H9 (cell line): ENCODE data around the gene NYAP2. TPM values are rescaled to one million over a fixed set of nuclear protein-coding genes. Genes with fewer than 3 reads are reported as not detected.

ENCODE experiments used
- DNase-seq: peaks from one replicate; pipeline ENCODE4 v3.0.0-alpha.2; 2017
- H2AFZ ChIP-seq: one replicate; pipeline ENCODE4 v1.6.1; 2013; ENCODE audit warnings: mild to moderate bottlenecking, low read length, control low read depth, moderate library complexity
- H2AK5ac ChIP-seq: 2 replicates; pipeline ENCODE4 v1.6.1; 2013; ENCODE audit warnings: low read length, control low read depth, mixed read lengths; ENCODE audit not compliant: insufficient read length
- H2BK120ac ChIP-seq: one replicate; pipeline ENCODE4 v1.6.1; 2013; ENCODE audit warnings: low read depth, mild to moderate bottlenecking, low read length, control low read depth, inconsistent platforms; ENCODE audit not compliant: poor library complexity, severe bottlenecking
- H2BK12ac ChIP-seq: 2 replicates; pipeline ENCODE4 v1.6.1; 2013; ENCODE audit warnings: low read length, control low read depth, mixed read lengths, low read depth; ENCODE audit not compliant: insufficient read length
- H2BK15ac ChIP-seq: 2 replicates; pipeline ENCODE4 v1.6.1; 2013; ENCODE audit warnings: low read depth, low read length, control low read depth
- H2BK20ac ChIP-seq: one replicate; pipeline ENCODE4 v1.6.1; 2013; ENCODE audit warnings: low read depth, mild to moderate bottlenecking, low read length, control low read depth, inconsistent platforms; ENCODE audit not compliant: poor library complexity, severe bottlenecking
- H2BK5ac ChIP-seq: 2 replicates; pipeline ENCODE4 v1.6.1; 2013; ENCODE audit warnings: low read length, control low read depth, mixed read lengths; ENCODE audit not compliant: insufficient read length
- H3K14ac ChIP-seq: 2 replicates; pipeline ENCODE4 v1.6.1; 2013; ENCODE audit warnings: low read length, control low read depth; ENCODE audit not compliant: insufficient read depth
- H3K18ac ChIP-seq: 2 replicates; pipeline ENCODE4 v1.6.1; 2013; ENCODE audit warnings: low read depth, mild to moderate bottlenecking, mixed read lengths, low read length, control low read depth; ENCODE audit not compliant: insufficient read length
- H3K23ac ChIP-seq: 2 replicates; pipeline ENCODE4 v1.6.1; 2013; ENCODE audit warnings: low read length, control low read depth, mixed read lengths, low read depth; ENCODE audit not compliant: insufficient read length
- H3K23me2 ChIP-seq: 2 replicates; pipeline ENCODE4 v1.6.1; 2013; ENCODE audit warnings: low read depth, mild to moderate bottlenecking, mixed read lengths, low read length, control low read depth; ENCODE audit not compliant: insufficient read length, poor library complexity, severe bottlenecking
- H3K27ac ChIP-seq: 2 replicates; pipeline ENCODE4 v1.5.1; 2013; ENCODE audit warnings: low read length, control low read depth, mixed read lengths, low read depth; ENCODE audit not compliant: insufficient read length
- H3K27me3 ChIP-seq: 2 replicates; pipeline ENCODE4 v1.6.1; 2013; ENCODE audit warnings: low read length, control low read depth, inconsistent platforms; ENCODE audit not compliant: insufficient read depth
- H3K4ac ChIP-seq: 2 replicates; pipeline ENCODE4 v1.6.1; 2013; ENCODE audit warnings: low read depth, mild to moderate bottlenecking, control low read depth, inconsistent platforms, low read length, moderate library complexity
- H3K4me1 ChIP-seq: 2 replicates; pipeline ENCODE4 v1.6.1; 2013; ENCODE audit warnings: low read length, control low read depth, inconsistent platforms; ENCODE audit not compliant: insufficient read depth
- H3K4me2 ChIP-seq: 2 replicates; pipeline ENCODE4 v1.6.1; 2013; ENCODE audit warnings: low read length, control low read depth, mixed read lengths; ENCODE audit not compliant: insufficient read length, insufficient read depth
- H3K56ac ChIP-seq: 2 replicates; pipeline ENCODE4 v1.6.1; 2013; ENCODE audit warnings: low read depth, mild to moderate bottlenecking, mixed read lengths, low read length, control low read depth; ENCODE audit not compliant: insufficient read length
- H3K79me1 ChIP-seq: 2 replicates; pipeline ENCODE4 v1.6.1; 2013; ENCODE audit warnings: low read depth, mild to moderate bottlenecking, moderate library complexity, low read length, control low read depth, inconsistent platforms; ENCODE audit not compliant: insufficient read depth, poor library complexity, severe bottlenecking
- H3K79me2 ChIP-seq: 2 replicates; pipeline ENCODE4 v1.6.1; 2013; ENCODE audit warnings: low read length, control low read depth, inconsistent platforms; ENCODE audit not compliant: insufficient read depth
- H3K9ac ChIP-seq: 2 replicates; pipeline ENCODE4 v1.6.1; 2013; ENCODE audit warnings: low read length, control low read depth, mixed read lengths; ENCODE audit not compliant: insufficient read length; ENCODE audit errors: extremely low read depth
- H3K9me3 ChIP-seq: one replicate; pipeline ENCODE4 v1.6.1; 2013; ENCODE audit warnings: low read depth, low read length, inconsistent platforms; ENCODE audit not compliant: control insufficient read depth
- H3T11ph ChIP-seq: one replicate; pipeline ENCODE4 v1.6.1; 2013; ENCODE audit warnings: mild to moderate bottlenecking, low read length, control low read depth, inconsistent platforms
- H4K20me1 ChIP-seq: one replicate; pipeline ENCODE4 v1.6.1; 2013; ENCODE audit not compliant: control insufficient read depth, insufficient read length, insufficient read depth
- H4K5ac ChIP-seq: 2 replicates; pipeline ENCODE4 v1.6.1; 2013; ENCODE audit warnings: low read depth, mild to moderate bottlenecking, mixed read lengths, low read length, control low read depth; ENCODE audit not compliant: insufficient read length
- H4K8ac ChIP-seq: replicated peaks from 2 replicates; pipeline ENCODE4 v1.6.1; 2013; ENCODE audit warnings: low read length, control low read depth, mixed read lengths, low read depth; ENCODE audit not compliant: insufficient read length
- H4K91ac ChIP-seq: 2 replicates; pipeline ENCODE4 v1.6.1; 2013; ENCODE audit warnings: low read depth, mild to moderate bottlenecking, moderate library complexity, mixed read lengths, low read length, control low read depth; ENCODE audit not compliant: insufficient read length
- H3K27ac Mint-ChIP-seq, 3 experiments: 2 replicates in 2 of 3; 3 replicates in 1 of 3; pipeline ENCODE4 v1.8.0; 2020 to 2021; ENCODE audit warnings: mixed read lengths in 3 of 3, mild to moderate bottlenecking in 1 of 3, moderate library complexity in 1 of 3
- H3K27me3 Mint-ChIP-seq: 2 replicates; pipeline ENCODE4 v1.8.0; 2021; ENCODE audit warnings: low read depth, mild to moderate bottlenecking, moderate library complexity, mixed read lengths
- H3K36me3 Mint-ChIP-seq, 3 experiments: 2 replicates in 2 of 3; 3 replicates in 1 of 3; pipeline ENCODE4 v1.8.0; 2020 to 2021; ENCODE audit warnings: low read depth in 3 of 3, mixed read lengths in 3 of 3; ENCODE audit not compliant: insufficient read depth in 1 of 3
- H3K4me1 Mint-ChIP-seq, 2 experiments: 2 replicates each; pipeline ENCODE4 v1.8.0; 2020; ENCODE audit warnings: mixed read lengths in 2 of 2
- H3K4me3 Mint-ChIP-seq, 2 experiments: 2 replicates in 1 of 2; 3 replicates in 1 of 2; pipeline ENCODE4 v1.8.0; 2020 to 2021; ENCODE audit warnings: mild to moderate bottlenecking in 2 of 2, mixed read lengths in 2 of 2, moderate library complexity in 1 of 2
- H3K9me3 Mint-ChIP-seq, 2 experiments: 2 replicates in 1 of 2; 3 replicates in 1 of 2; pipeline ENCODE4 v1.8.0; 2020; ENCODE audit warnings: mild to moderate bottlenecking in 2 of 2, mixed read lengths in 2 of 2, moderate library complexity in 1 of 2
- CTCF ChIP-seq: fragments of 200-600 bp; sonication (generic); conservative IDR thresholded peaks from 3 replicates; pipeline ENCODE4 v1.8.0; 2021; ENCODE audit warnings: antibody characterized with exemption, mild to moderate bottlenecking
- WGBS: extraction: QIAGEN DNeasy Blood & Tissue Kit; methylation state at CpG from one replicate; pipeline ENCODE4 v1.1.7; 2013; ENCODE audit warnings: missing lambda C conversion rate, low lambda C conversion rate, mixed read lengths; ENCODE audit not compliant: insufficient read length; ENCODE audit errors: extremely low coverage; 5-methylcytosine and 5-hydroxymethylcytosine counted together
- total RNA-seq: library from RNA; stranded (reverse); gene quantifications from 2 replicates; pipeline ENCODE4 v1.2.1, GENCODE V29; 2021

Gene NYAP2
- total RNA-seq, 1 experiment from 2014 or later: not detected

GRCh38 chr2:225458431-225459117, 59.1 kb downstream of the NYAP2 start:
- Histone ChIP-seq H3K23ac (no peak overlapping the region), H3K23me2 (no peaks in the 10 kb centered on the region), H2BK120ac (no peak overlapping the region), H3K18ac (no peak overlapping the region), H3K9ac (no peak overlapping the region), H3K27me3 (no peaks in the 10 kb centered on the region), H2BK15ac (no peak overlapping the region), H3K4me2 (no peak overlapping the region), H2BK12ac (no peak overlapping the region), H4K5ac (no peak overlapping the region), H3K9me3 (no peaks in the 10 kb centered on the region), H2BK5ac (no peak overlapping the region), H3K27ac (no peak overlapping the region), H3K79me2 (no peaks in the 10 kb centered on the region), H2BK20ac (no peak overlapping the region), H4K8ac (no peak overlapping the region), H4K91ac (no peak overlapping the region), H2AK5ac (no peak overlapping the region), H3T11ph (no peak overlapping the region), H3K56ac (no peak overlapping the region), H3K79me1 (no peaks in the 10 kb centered on the region), H4K20me1 (no peaks in the 10 kb centered on the region), H3K4me1 (0 out of 2 replicates have a peak, but pooled peaks cover 4% of the 10 kb centered on the region), H3K4ac (no peak overlapping the region), H3K14ac (no peak overlapping the region), H2AFZ (no peak overlapping the region)
- Mint-ChIP-seq H3K4me1 (peaks cover 17 to 20% of the 10 kb centered on the region in 2 experiments), H3K9me3 (0 out of 5 replicates have a peak, but pooled peaks cover 0 to 4% of the 10 kb centered on the region in 2 experiments), H3K27ac (no peak overlapping the region; a peak in 1 of 7 replicates), H3K36me3 (peaks cover 0 to 4% (median 0%) of the 10 kb centered on the region in 3 experiments; a peak in 2 of 7 replicates), H3K27me3 (no peaks in the 10 kb centered on the region), H3K4me3 (no peak overlapping the region)
- no peak for TF ChIP-seq CTCF
- no CpG with 5 or more reads among the region's 2 CpGs for WGBS
- no peak for DNase-seq
